Nasal cavity respiratory epithelium epithelial cell of viscerocranial mucosa (primary cell): Measurements from ENCODE around the gene TBC1D32. TPM values are rescaled to one million over a fixed set of nuclear protein-coding genes. Genes with fewer than 3 reads are reported as not detected.

Experiments used
- total RNA-seq: library from RNA; depleted of rRNA; stranded (reverse); fragments of >200 nt; gene quantifications from 2 replicates; pipeline ENCODE4 v1.2.3, GENCODE V29; 2014

The TBC1D32 gene, protein sequence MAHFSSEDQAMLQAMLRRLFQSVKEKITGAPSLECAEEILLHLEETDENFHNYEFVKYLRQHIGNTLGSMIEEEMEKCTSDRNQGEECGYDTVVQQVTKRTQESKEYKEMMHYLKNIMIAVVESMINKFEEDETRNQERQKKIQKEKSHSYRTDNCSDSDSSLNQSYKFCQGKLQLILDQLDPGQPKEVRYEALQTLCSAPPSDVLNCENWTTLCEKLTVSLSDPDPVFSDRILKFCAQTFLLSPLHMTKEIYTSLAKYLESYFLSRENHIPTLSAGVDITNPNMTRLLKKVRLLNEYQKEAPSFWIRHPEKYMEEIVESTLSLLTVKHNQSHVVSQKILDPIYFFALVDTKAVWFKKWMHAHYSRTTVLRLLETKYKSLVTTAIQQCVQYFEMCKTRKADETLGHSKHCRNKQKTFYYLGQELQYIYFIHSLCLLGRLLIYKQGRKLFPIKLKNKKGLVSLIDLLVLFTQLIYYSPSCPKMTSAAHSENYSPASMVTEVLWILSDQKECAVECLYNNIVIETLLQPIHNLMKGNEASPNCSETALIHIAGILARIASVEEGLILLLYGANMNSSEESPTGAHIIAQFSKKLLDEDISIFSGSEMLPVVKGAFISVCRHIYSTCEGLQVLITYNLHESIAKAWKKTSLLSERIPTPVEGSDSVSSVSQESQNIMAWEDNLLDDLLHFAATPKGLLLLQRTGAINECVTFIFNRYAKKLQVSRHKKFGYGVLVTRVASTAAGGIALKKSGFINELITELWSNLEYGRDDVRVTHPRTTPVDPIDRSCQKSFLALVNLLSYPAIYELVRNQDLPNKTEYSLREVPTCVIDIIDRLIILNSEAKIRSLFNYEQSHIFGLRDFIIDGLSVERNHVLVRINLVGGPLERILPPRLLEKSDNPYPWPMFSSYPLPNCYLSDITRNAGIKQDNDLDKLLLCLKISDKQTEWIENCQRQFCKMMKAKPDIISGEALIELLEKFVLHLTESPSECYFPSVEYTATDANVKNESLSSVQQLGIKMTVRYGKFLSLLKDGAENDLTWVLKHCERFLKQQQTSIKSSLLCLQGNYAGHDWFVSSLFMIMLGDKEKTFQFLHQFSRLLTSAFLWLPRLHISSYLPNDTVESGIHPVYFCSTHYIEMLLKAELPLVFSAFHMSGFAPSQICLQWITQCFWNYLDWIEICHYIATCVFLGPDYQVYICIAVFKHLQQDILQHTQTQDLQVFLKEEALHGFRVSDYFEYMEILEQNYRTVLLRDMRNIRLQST
- total RNA-seq = 8.2 and 11.7 TPM in 2 replicates

GRCh38 chr6:121334299-121335086 lies at the start of gene TBC1D32:
TSS of gene TBC1D32 (minus strand) at chr6:121334480. CDS start at chr6:121334430, 50 bp downstream.

Other genes starting within 250 kb of the TBC1D32 start
- 101 and 212 TPM in 2 replicates for gene GJA1, start 101.2 kb upstream of the TBC1D32 start, total RNA-seq